ENCODE measurements around the gene LRMDA. TPM values are rescaled to one million over a fixed set of nuclear protein-coding genes. Genes with fewer than 3 reads are reported as not detected.

Gene LRMDA
- total and polyA plus RNA-seq, 2 of the 8 experiments (the other 6 are each of a cell fraction or from before 2014, with no cell fraction given) = 0.86 to 2.8 TPM

- WGBS, 2 experiments (ENCODE audit: extremely low coverage in 1 of 2, insufficient coverage in 1 of 2, insufficient read length in 1 of 2, insufficient replicate concordance in 2 of 2, low coverage in 1 of 2, low lambda C conversion rate in 2 of 2, missing lambda C conversion rate in 1 of 2) = 77% methylated on average over 3 of the region's 3 CpGs; no CpG with 5 or more reads in 1 of the 2 experiments
- H3K36me3 ChIP-seq (ENCODE audit: control insufficient read depth in 2 of 4, insufficient read depth in 4 of 4, low read length in 3 of 4) = no peaks in the 10 kb centered on the region
- H2AK5ac ChIP-seq (ENCODE audit: low read depth, low read length) = no peak overlapping the region
- H4K5ac ChIP-seq (ENCODE audit: insufficient read length, low read depth, low read length) = no peak overlapping the region
- H2BK5ac ChIP-seq (ENCODE audit: low read depth, low read length) = no peak overlapping the region
- DNase-seq (ENCODE audit: low read depth in 1 of 2, low spot score in 2 of 2) (no peak), FAIRE-seq (no peak)
- H3K56ac ChIP-seq (replicated peaks; ENCODE audit: insufficient read length, low read depth, low read length) = no peak overlapping the region
- no peak overlapping the region for H2AFZ ChIP-seq (ENCODE audit: low read length)
- no peaks in the 10 kb centered on the region for H3K27me3 ChIP-seq (replicated peaks in 1 of 4; ENCODE audit: control insufficient read depth in 3 of 4, extremely low read depth in 1 of 4, insufficient read depth in 3 of 4, low read length in 3 of 4)
- H3K23me2 ChIP-seq (ENCODE audit: low read depth, low read length) = no peaks in the 10 kb centered on the region
- H3K9ac ChIP-seq (replicated peaks in 1 of 4; ENCODE audit: extremely low read depth in 1 of 4, low read depth in 3 of 4, low read length in 3 of 4) = no peak overlapping the region
- no peak overlapping the region for H3K27ac ChIP-seq (ENCODE audit: low read depth, low read length)
- H2BK12ac ChIP-seq (ENCODE audit: low read depth, low read length) = no peak overlapping the region
- H2BK15ac ChIP-seq (ENCODE audit: low read length) = no peak overlapping the region
- no peaks in the 10 kb centered on the region for H3K79me1 ChIP-seq (ENCODE audit: low read depth, low read length)
- H3K9me3 ChIP-seq (ENCODE audit: insufficient read depth in 2 of 2, low read depth in 1 of 2, low read length in 1 of 2) = no peaks in the 10 kb centered on the region
- no peak overlapping the region for H3K4ac ChIP-seq (replicated peaks; ENCODE audit: insufficient read length, low read depth, low read length)
- peaks cover 0 to 14% (median 1%) of the 10 kb centered on the region in 4 experiments; a peak in 3 of 7 replicates for H3K4me1 ChIP-seq (replicated peaks in 1 of 4; ENCODE audit: control insufficient read depth in 3 of 4, insufficient read depth in 4 of 4, low read length in 3 of 4)
- no peak overlapping the region for H2BK120ac ChIP-seq (replicated peaks; ENCODE audit: low read depth, low read length)
- H4K20me1 ChIP-seq (replicated peaks in 1 of 2; ENCODE audit: control insufficient read depth in 1 of 2, insufficient read depth in 2 of 2, low read length in 2 of 2) = no peaks in the 10 kb centered on the region
- H4K8ac ChIP-seq (ENCODE audit: extremely low read depth, insufficient read depth, low read length) = no peak overlapping the region
- CTCF ChIA-PET (ENCODE audit: partially characterized antibody) = interaction anchor here (0.7 to 1.2 kb wide), 2 partner anchors 107 to 407 kb away, joined by 3 read pairs; no protein-coding TSS in a partner anchor
- H3K23ac ChIP-seq (ENCODE audit: insufficient read length) = no peak overlapping the region
- H4K91ac ChIP-seq (replicated peaks; ENCODE audit: insufficient read length, low read length) = no peak overlapping the region
- POLR2A ChIA-PET (ENCODE audit: partially characterized antibody) = no interaction called here
- H2BK20ac ChIP-seq (ENCODE audit: low read length) = no peak overlapping the region
- H3K14ac ChIP-seq (ENCODE audit: insufficient read length) = no peak overlapping the region
- no peak overlapping the region for H3K4me2 ChIP-seq (ENCODE audit: insufficient read depth in 1 of 2, low read depth in 2 of 2, low read length in 2 of 2)
- H3K4me3 ChIP-seq (ENCODE audit: extremely low read depth in 1 of 4, insufficient read depth in 2 of 4, low read depth in 3 of 4, low read length in 4 of 4) = no peak overlapping the region
- no peak overlapping the region for H3K18ac ChIP-seq (ENCODE audit: extremely low read depth, low read length)
- H3K79me2 ChIP-seq (ENCODE audit: control insufficient read depth in 1 of 2, insufficient read depth in 2 of 2, low read length in 2 of 2) = no peaks in the 10 kb centered on the region
- TF ChIP-seq RXRA (IDR thresholded peaks at IDR 0.05; ENCODE audit: insufficient read depth, low read depth, low read length) (no peak), RNF2 (IDR thresholded peaks at IDR 0.05; ENCODE audit: borderline replicate concordance, low read depth, low read length, missing control alignments, poor library complexity, severe bottlenecking) (no peak), SAP30 (IDR thresholded peaks at IDR 0.05; ENCODE audit: insufficient read depth, insufficient replicate concordance, low read length) (no peak), E2F6 (IDR thresholded peaks at IDR 0.05) (no peak), KDM4A (IDR thresholded peaks at IDR 0.05; ENCODE audit: low read depth, low read length, severe bottlenecking) (no peak), TCF12 (IDR thresholded peaks at IDR 0.05; ENCODE audit: low read depth, low read length) (no peak), ZNF274 (IDR thresholded peaks at IDR 0.05; ENCODE audit: borderline replicate concordance, extremely low read depth, low read length) (no peak), PHF8 (conservative IDR thresholded peaks at IDR 0.05; ENCODE audit: low read depth, low read length) (no peak), BACH1 (IDR thresholded peaks at IDR 0.05; ENCODE audit: low read length) (no peak), USF2 (IDR thresholded peaks at IDR 0.05; ENCODE audit: low read length) (no peak)
These were observed 764.4 kb downstream of the LRMDA start for GRCh38 chr10:76195654-76196390.
